SK-N-SH (cell line): ENCODE results near the gene PIGK. TPM values are rescaled to one million over a fixed set of nuclear protein-coding genes. Genes with fewer than 3 reads are reported as not detected.

Source experiments
- CTCF ChIA-PET: fragments of 300-600, 350-600 bp; formaldehyde crosslinking; extraction: SDS; loops from one replicate; lab custom pipeline; 2021; lab: Yijun Ruan, JAX
- POLR2A ChIA-PET: fragments of 350-600 bp; sonication (Branson Sonifier 250); formaldehyde crosslinking; extraction: SDS; loops from one replicate; lab custom pipeline; 2020; ENCODE audit warnings: antibody characterized with exemption, inconsistent platforms; lab: Yijun Ruan, JAX
- DNase-seq: peaks from one replicate; pipeline ENCODE4 v3.0.0; 2012
- H2AFZ ChIP-seq: fragments of 200-600 bp; sonication (generic); 2 replicates; pipeline ENCODE4 v1.8.1; 2016; ENCODE audit warnings: antibody characterized with exemption, mild to moderate bottlenecking, low read depth
- H3F3A ChIP-seq: fragments of 200-600 bp; sonication (generic); replicated peaks from 2 replicates; pipeline ENCODE3; 2016; ENCODE audit warnings: antibody characterized with exemption, mild to moderate bottlenecking; ENCODE audit not compliant: insufficient read depth
- H3K27ac ChIP-seq, 2 experiments: fragments of 200-500 bp in 1 of 2; fragments of 200-600 bp in 1 of 2; sonication (Bioruptor generic) in 1 of 2; sonication (generic), shearing (Covaris generic) in 1 of 2; 2 replicates each; pipeline versions ENCODE4 v1.5.1 to v1.6.1; 2014 to 2016; ENCODE audit warnings: low read depth in 2 of 2, inconsistent platforms in 1 of 2, low read length in 1 of 2, mild to moderate bottlenecking in 1 of 2, mixed read lengths in 1 of 2
- H3K27me3 ChIP-seq: fragments of 200-600 bp; sonication (generic), shearing (Covaris generic); 2 replicates; pipeline ENCODE4 v1.6.1; 2016; ENCODE audit warnings: mixed run types; ENCODE audit not compliant: insufficient read depth
- H3K36me3 ChIP-seq, 2 experiments: fragments of 200-500 bp in 1 of 2; fragments of 200-600 bp in 1 of 2; sonication (Bioruptor generic) in 1 of 2; sonication (generic) in 1 of 2; replicated peaks in 1 of 2; 2 replicates each; pipeline versions ENCODE3 to v1.5.1; 2014 to 2016; ENCODE audit warnings: low read length in 1 of 2, mild to moderate bottlenecking in 1 of 2; ENCODE audit not compliant: insufficient read depth in 2 of 2, control insufficient read depth in 1 of 2
- H3K4me1 ChIP-seq, 2 experiments: fragments of 200-500 bp in 1 of 2; fragments of 200-600 bp in 1 of 2; sonication (Bioruptor generic) in 1 of 2; sonication (generic), shearing (Covaris generic) in 1 of 2; 2 replicates each; pipeline versions ENCODE4 v1.5.1 to v1.6.1; 2014 to 2016; ENCODE audit warnings: low read depth in 1 of 2, low read length in 1 of 2, mixed run types in 1 of 2; ENCODE audit not compliant: insufficient read depth in 2 of 2, control insufficient read depth in 1 of 2
- H3K4me2 ChIP-seq: fragments of 200-600 bp; sonication (generic), shearing (Covaris generic); 2 replicates; pipeline ENCODE4 v1.6.1; 2017; ENCODE audit warnings: mixed run types
- H3K4me3 ChIP-seq, 2 experiments: fragments of 200-500 bp in 1 of 2; fragments of 200-600 bp in 1 of 2; sonication (Bioruptor generic) in 1 of 2; sonication (generic), shearing (Covaris generic) in 1 of 2; 2 replicates each; pipeline versions ENCODE4 v1.5.1 to v1.8.1; 2014 to 2016; ENCODE audit warnings: low read depth in 2 of 2, inconsistent platforms in 1 of 2, low read length in 1 of 2, mild to moderate bottlenecking in 1 of 2, mixed read lengths in 1 of 2, moderate library complexity in 1 of 2
- H3K79me2 ChIP-seq: fragments of 200-600 bp; sonication (generic); 2 replicates; pipeline ENCODE4 v1.8.1; 2017; ENCODE audit warnings: mild to moderate bottlenecking; ENCODE audit not compliant: insufficient read depth
- H3K9ac ChIP-seq: fragments of 200-600 bp; sonication (generic); 2 replicates; pipeline ENCODE4 v1.6.1; 2017; ENCODE audit warnings: mixed run types
- H3K9me2 ChIP-seq: fragments of 200-600 bp; sonication (generic); 2 replicates; pipeline ENCODE4 v1.6.1; 2017; ENCODE audit warnings: mixed run types
- H3K9me3 ChIP-seq: fragments of 200-600 bp; sonication (generic); 2 replicates; pipeline ENCODE4 v1.6.1; 2017; ENCODE audit warnings: mixed run types, mild to moderate bottlenecking, moderate library complexity
- H4K20me1 ChIP-seq: fragments of 200-600 bp; sonication (generic); 2 replicates; pipeline ENCODE4 v1.6.1; 2017; ENCODE audit warnings: mild to moderate bottlenecking, mixed run types; ENCODE audit not compliant: insufficient read depth
- FOXJ3 ChIP-seq: sonication (generic); formaldehyde crosslinking; IDR thresholded peaks from 2 replicates; pipeline ENCODE4 v1.5.1; 2020; ENCODE audit warnings: mild to moderate bottlenecking, missing genetic modification reagents
- GATA2 ChIP-seq: sonication (generic); formaldehyde crosslinking; IDR thresholded peaks from 2 replicates; pipeline ENCODE4 v1.5.0; 2020; ENCODE audit warnings: mild to moderate bottlenecking, missing genetic modification reagents
- IRF3 ChIP-seq: fragments of 150-350 bp; IDR thresholded peaks from 2 replicates; pipeline ENCODE4 v1.6.1; 2016; ENCODE audit warnings: mild to moderate bottlenecking, low read depth, low read length
- JUND ChIP-seq: IDR thresholded peaks from 2 replicates; pipeline ENCODE4 v1.4.0; 2012
- MAX ChIP-seq: IDR thresholded peaks from 2 replicates; pipeline ENCODE4 v1.4.0; 2012; ENCODE audit warnings: low read depth
- MEF2A ChIP-seq: IDR thresholded peaks from 2 replicates; pipeline ENCODE4 v1.4.0; 2012; ENCODE audit warnings: low read depth, borderline replicate concordance
- MXI1 ChIP-seq: IDR thresholded peaks from 2 replicates; pipeline ENCODE4 v1.6.1; 2012; ENCODE audit warnings: mild to moderate bottlenecking, low read depth, low read length, improper control_type of control experiment
- RAD21 ChIP-seq: IDR thresholded peaks from 2 replicates; pipeline ENCODE4 v1.6.1; 2012; ENCODE audit warnings: mild to moderate bottlenecking, low read length
- SMC3 ChIP-seq: IDR thresholded peaks from 2 replicates; pipeline ENCODE4 v1.6.1; 2012; ENCODE audit warnings: low read depth, low read length, improper control_type of control experiment
- WGBS: methylation state at CpG from one replicate; pipeline ENCODE4 v1.1.6; 2017; ENCODE audit warnings: low lambda C conversion rate; 5-methylcytosine and 5-hydroxymethylcytosine counted together
- polyA plus RNA-seq, 3 experiments: library from polyadenylated mRNA; depleted of rRNA; stranded (reverse); fragments of >200 nt; gene quantifications; 2 replicates each; pipeline ENCODE4 v1.2.3, GENCODE V29; 2012
- TF ChIP-seq, protein P1 (sequence below): IDR thresholded peaks from 2 replicates; pipeline ENCODE4 v1.4.0; 2012; ENCODE audit warnings: low read depth, borderline replicate concordance
- TF ChIP-seq, protein P2 (sequence below): IDR thresholded peaks from 2 replicates; pipeline ENCODE4; 2012

The PIGK gene
- polyA plus RNA-seq, 1 of the 3 experiments (the other 2 are of a cell fraction): 11.5 TPM

GRCh38 chr1:77134359-77134758 lies 84.9 kb downstream of the PIGK start:
- no peak for DNase-seq
- 100% methylated on average over 2 of the region's 2 CpGs for WGBS

GRCh38 chr1:77133731-77134358 lies 85.4 kb downstream of the PIGK start:
- H2AFZ ChIP-seq: no peak overlapping the region
- H3K79me2 ChIP-seq: no peaks in the 10 kb centered on the region
- no peaks in the 10 kb centered on the region for H3K9me3 ChIP-seq
- TF ChIP-seq GATA2 (CRISPR knock-in tag) (no peak), JUND (no peak), MXI1 (no peak), IRF3 (no peak)
- TF ChIP-seq, protein P1, sequence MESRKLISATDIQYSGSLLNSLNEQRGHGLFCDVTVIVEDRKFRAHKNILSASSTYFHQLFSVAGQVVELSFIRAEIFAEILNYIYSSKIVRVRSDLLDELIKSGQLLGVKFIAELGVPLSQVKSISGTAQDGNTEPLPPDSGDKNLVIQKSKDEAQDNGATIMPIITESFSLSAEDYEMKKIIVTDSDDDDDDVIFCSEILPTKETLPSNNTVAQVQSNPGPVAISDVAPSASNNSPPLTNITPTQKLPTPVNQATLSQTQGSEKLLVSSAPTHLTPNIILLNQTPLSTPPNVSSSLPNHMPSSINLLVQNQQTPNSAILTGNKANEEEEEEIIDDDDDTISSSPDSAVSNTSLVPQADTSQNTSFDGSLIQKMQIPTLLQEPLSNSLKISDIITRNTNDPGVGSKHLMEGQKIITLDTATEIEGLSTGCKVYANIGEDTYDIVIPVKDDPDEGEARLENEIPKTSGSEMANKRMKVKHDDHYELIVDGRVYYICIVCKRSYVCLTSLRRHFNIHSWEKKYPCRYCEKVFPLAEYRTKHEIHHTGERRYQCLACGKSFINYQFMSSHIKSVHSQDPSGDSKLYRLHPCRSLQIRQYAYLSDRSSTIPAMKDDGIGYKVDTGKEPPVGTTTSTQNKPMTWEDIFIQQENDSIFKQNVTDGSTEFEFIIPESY: no peak
- H3K4me3 ChIP-seq: no peak overlapping the region
- H3K4me2 ChIP-seq: no peak overlapping the region
- H3K27me3 ChIP-seq: no peaks in the 10 kb centered on the region
- no peak overlapping the region for H3K9ac ChIP-seq
- no peaks in the 10 kb centered on the region for H3K9me2 ChIP-seq
- WGBS: 98% methylated on average over 3 of the region's 3 CpGs
- DNase-seq: no peak
- POLR2A ChIA-PET: no interaction called here
- H3K36me3 ChIP-seq: peaks cover 0 to 6% of the 10 kb centered on the region in 2 experiments
- CTCF ChIA-PET: interaction anchor here (1.2 to 1.7 kb wide), 2 partner anchors 10 to 545 kb away, joined by 3 to 5 read pairs; no protein-coding TSS in a partner anchor
- no peaks in the 10 kb centered on the region for H3F3A ChIP-seq
- H4K20me1 ChIP-seq: no peaks in the 10 kb centered on the region
- H3K27ac ChIP-seq: no peak overlapping the region
- H3K4me1 ChIP-seq: no peaks in the 10 kb centered on the region

More at GRCh38 chr1:77134359-77134758, 84.9 kb downstream of the PIGK start:
- no peaks in the 10 kb centered on the region for H3F3A ChIP-seq
- H3K4me3 ChIP-seq: no peak overlapping the region
- no peak overlapping the region for H3K9ac ChIP-seq
- no peaks in the 10 kb centered on the region for H3K4me1 ChIP-seq
- POLR2A ChIA-PET: no interaction called here
- H2AFZ ChIP-seq: no peak overlapping the region
- H3K36me3 ChIP-seq: peaks cover 0 to 6% of the 10 kb centered on the region in 2 experiments
- H3K9me2 ChIP-seq: no peaks in the 10 kb centered on the region
- H3K4me2 ChIP-seq: no peak overlapping the region
- H3K79me2 ChIP-seq: no peaks in the 10 kb centered on the region
- CTCF ChIA-PET: interaction anchor here (1.2 to 1.7 kb wide), 2 partner anchors 10 to 545 kb away, joined by 3 to 5 read pairs; no protein-coding TSS in a partner anchor
- TF ChIP-seq RAD21 (no peak), FOXJ3 (no peak), MEF2A (no peak), SMC3 (no peak), MAX (no peak)
- TF ChIP-seq, protein P2, sequence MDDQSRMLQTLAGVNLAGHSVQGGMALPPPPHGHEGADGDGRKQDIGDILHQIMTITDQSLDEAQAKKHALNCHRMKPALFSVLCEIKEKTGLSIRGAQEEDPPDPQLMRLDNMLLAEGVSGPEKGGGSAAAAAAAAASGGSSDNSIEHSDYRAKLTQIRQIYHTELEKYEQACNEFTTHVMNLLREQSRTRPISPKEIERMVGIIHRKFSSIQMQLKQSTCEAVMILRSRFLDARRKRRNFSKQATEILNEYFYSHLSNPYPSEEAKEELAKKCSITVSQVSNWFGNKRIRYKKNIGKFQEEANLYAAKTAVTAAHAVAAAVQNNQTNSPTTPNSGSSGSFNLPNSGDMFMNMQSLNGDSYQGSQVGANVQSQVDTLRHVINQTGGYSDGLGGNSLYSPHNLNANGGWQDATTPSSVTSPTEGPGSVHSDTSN: no peak
- TF ChIP-seq, protein P1: no peak
- TF ChIP-seq, all 33 proteins: peak for 0
- Histone ChIP-seq H3K27me3 (no peaks in the 10 kb centered on the region), H4K20me1 (no peaks in the 10 kb centered on the region), H3K27ac (no peak overlapping the region), H3K9me3 (no peaks in the 10 kb centered on the region)
